ENCODE measurements around the gene GPR39.

GPR39 gene

GRCh38 chr2:132414081-132414480 is 2.5 kb upstream of the GPR39 start:
- DNase-seq: no peak

GRCh38 chr2:132415256-132415914 is 1.2 kb upstream of the GPR39 start:
- DNase-seq: no peak

GRCh38 chr2:132415915-132416722 is 486 bp upstream of the GPR39 start:
- DNase-seq: peak in 4 of 14 donors; percentile 17 to 55 (median 38)

- DNase-seq: no peak
These were observed 928 bp downstream of the GPR39 start for GRCh38 chr2:132417430-132418035.

GRCh38 chr2:132419235-132419634 is 2.6 kb downstream of the GPR39 start:
- DNase-seq: no peak

GRCh38 chr2:132419941-132420340 is 3.3 kb downstream of the GPR39 start:
- no peak for DNase-seq

- DNase-seq: no peak
These were observed 4.5 kb downstream of the GPR39 start for GRCh38 chr2:132420816-132421805.

- DNase-seq: no peak
These were observed 6.1 kb downstream of the GPR39 start for GRCh38 chr2:132422736-132423135.

GRCh38 chr2:132424526-132425121 is 8.0 kb downstream of the GPR39 start:
- peak in 1 of 14 donors; percentile 5 for DNase-seq

- no peak for DNase-seq
These were observed 9.4 kb downstream of the GPR39 start for GRCh38 chr2:132426033-132426432.

GRCh38 chr2:132426656-132427055 is 10.1 kb downstream of the GPR39 start:
- no peak for DNase-seq

- DNase-seq: no peak
These were observed 12.7 kb downstream of the GPR39 start for GRCh38 chr2:132429351-132429750.

GRCh38 chr2:132429941-132430573 is 13.5 kb downstream of the GPR39 start:
- DNase-seq: no peak

GRCh38 chr2:132430895-132431294 is 14.3 kb downstream of the GPR39 start:
- DNase-seq: no peak

GRCh38 chr2:132437852-132438669 is 21.5 kb downstream of the GPR39 start:
- no peak for DNase-seq

GRCh38 chr2:132438691-132439090 is 22.1 kb downstream of the GPR39 start:
- no peak for DNase-seq

- DNase-seq: no peak
These were observed 23.2 kb downstream of the GPR39 start for GRCh38 chr2:132439703-132440398.

- DNase-seq: no peak
These were observed 24.4 kb downstream of the GPR39 start for GRCh38 chr2:132441051-132441450.

GRCh38 chr2:132442278-132442677 is 25.7 kb downstream of the GPR39 start:
- DNase-seq: no peak

- DNase-seq: no peak
These were observed 26.5 kb downstream of the GPR39 start for GRCh38 chr2:132443106-132443505.
